ENCODE data around the gene FSIP2.

Gene FSIP2

GRCh38 chr2:185875136-185875931, 136.7 kb downstream of the FSIP2 start:
- Mint-ChIP-seq H3K27ac (ENCODE audit: low read depth) (no peak overlapping the region), H3K27me3 (no peaks in the 10 kb centered on the region), H3K4me3 (no peak overlapping the region), H3K9me3 (no peaks in the 10 kb centered on the region), H3K4me1 (no peaks in the 10 kb centered on the region), H3K36me3 (ENCODE audit: insufficient read depth) (no peaks in the 10 kb centered on the region)
- DNase-seq (ENCODE audit: low spot score in 2 of 2) (no peak), ATAC-seq (replicated peaks; ENCODE audit: extremely low read depth, poor library complexity, severe bottlenecking) (no peak)

GRCh38 chr2:185876234-185876633, 137.6 kb downstream of the FSIP2 start:
- Mint-ChIP-seq H3K36me3 (ENCODE audit: insufficient read depth) (no peaks in the 10 kb centered on the region), H3K4me1 (no peaks in the 10 kb centered on the region), H3K9me3 (no peaks in the 10 kb centered on the region), H3K4me3 (no peak overlapping the region), H3K27ac (ENCODE audit: low read depth) (no peak overlapping the region), H3K27me3 (no peaks in the 10 kb centered on the region)
- no peak for DNase-seq (ENCODE audit: low spot score in 2 of 2)
- no peak for ATAC-seq (replicated peaks; ENCODE audit: extremely low read depth, poor library complexity, severe bottlenecking)

DNA sequence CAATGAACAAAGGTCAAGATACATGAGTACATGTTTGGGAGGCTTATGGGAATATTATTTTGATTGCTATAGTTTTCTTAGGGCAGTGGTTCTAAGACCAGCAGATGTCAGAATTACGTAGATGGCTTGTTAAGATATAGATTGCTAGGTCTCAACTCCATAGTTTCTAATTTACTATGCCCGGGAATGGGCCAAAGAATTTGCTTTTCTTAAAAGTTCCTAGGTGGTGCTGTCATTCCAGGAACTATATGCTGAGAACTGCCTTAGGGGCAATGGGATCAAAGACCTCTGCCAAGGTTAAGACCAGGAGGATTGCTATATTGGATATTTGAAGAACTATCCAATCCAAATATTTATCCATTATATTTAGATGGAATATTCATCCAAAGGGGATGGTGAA, 141.8 kb downstream of the FSIP2 start:
- H3K4me3 Mint-ChIP-seq: no peak overlapping the region
- H3K27me3 Mint-ChIP-seq: no peaks in the 10 kb centered on the region
- H3K36me3 Mint-ChIP-seq (ENCODE audit: insufficient read depth): no peaks in the 10 kb centered on the region
- H3K4me1 Mint-ChIP-seq: no peaks in the 10 kb centered on the region
- peaks cover 6% of the 10 kb centered on the region for H3K9me3 Mint-ChIP-seq
- DNase-seq (ENCODE audit: low spot score in 2 of 2) (no peak), ATAC-seq (replicated peaks; ENCODE audit: extremely low read depth, poor library complexity, severe bottlenecking) (no peak)
- no peak overlapping the region for H3K27ac Mint-ChIP-seq (ENCODE audit: low read depth)
